NCI-H2196 (cell line): ENCODE data around the gene MAGEB3.
A peak's percentile ranks its signal among the peaks of the same experiment; 100 is the strongest.
"Not testable (repeated sequence)": the region's sequence is repeated elsewhere in the genome, so short reads cannot be mapped to it uniquely, and the experiment has no call there.

Source experiments
- DNase-seq: peaks from one replicate; lab custom pipeline; 2025; ENCODE audit not compliant: unreplicated experiment; lab: John Stamatoyannopoulos, UW

The MAGEB3 gene

GRCh38 chrX:30230395-30230794, at the start of gene MAGEB3:
TSS of gene MAGEB3 (plus strand) at chrX:30230657. CDS start at chrX:30235925, 5,268 bp downstream.
- DNase-seq, result no peak

- DNase-seq, result no peak
Measured at GRCh38 chrX:30181353-30181752, 49.1 kb upstream of the MAGEB3 start.

- DNase-seq, result no peak
Measured at GRCh38 chrX:30183554-30183953, 46.9 kb upstream of the MAGEB3 start.

GRCh38 chrX:30190426-30190825, 40.0 kb upstream of the MAGEB3 start:
- DNase-seq, result no peak

- not testable (repeated sequence) for DNase-seq
Measured at GRCh38 chrX:30193910-30194309, 36.5 kb upstream of the MAGEB3 start.

- DNase-seq, result no peak
Measured at GRCh38 chrX:30196322-30196721, 34.1 kb upstream of the MAGEB3 start.

- no peak for DNase-seq
Measured at GRCh38 chrX:30212172-30212571, 18.3 kb upstream of the MAGEB3 start.

- no peak for DNase-seq
Measured at GRCh38 chrX:30215357-30215843, 15.1 kb upstream of the MAGEB3 start, which contains the start of gene MAGEB2. TSS of gene MAGEB2 (plus strand) at chrX:30215563. CDS start at chrX:30218581, 3,018 bp downstream.

GRCh38 chrX:30217465-30217864, 13.0 kb upstream of the MAGEB3 start:
- no peak for DNase-seq

GRCh38 chrX:30219372-30219771, 11.1 kb upstream of the MAGEB3 start:
- no peak for DNase-seq

- DNase-seq, result no peak
Measured at GRCh38 chrX:30220661-30221060, 9.8 kb upstream of the MAGEB3 start.

- DNase-seq, result no peak
Measured at GRCh38 chrX:30224536-30224935, 5.9 kb upstream of the MAGEB3 start.

GRCh38 chrX:30228526-30228925, 1.9 kb upstream of the MAGEB3 start:
- DNase-seq, result no peak

- DNase-seq, result no peak
Measured at GRCh38 chrX:30241724-30242415, 11.4 kb downstream of the MAGEB3 start, which contains the start of gene MAGEB4. TSS of gene MAGEB4 (plus strand) at chrX:30242000. CDS start at chrX:30242136, 136 bp downstream.

- no peak for DNase-seq
Measured at GRCh38 chrX:30246769-30247489, 16.5 kb downstream of the MAGEB3 start, which contains the start of gene MAGEB1. TSS of gene MAGEB1 (plus strand) at chrX:30247146. CDS start at chrX:30250494, 3,348 bp downstream.

GRCh38 chrX:30248854-30249253, 18.4 kb downstream of the MAGEB3 start:
- no peak for DNase-seq

- DNase-seq, result no peak
Measured at GRCh38 chrX:30253257-30253656, 22.8 kb downstream of the MAGEB3 start.

- no peak for DNase-seq
Measured at GRCh38 chrX:30259927-30260326, 29.5 kb downstream of the MAGEB3 start.

GRCh38 chrX:30261012-30261411, 30.6 kb downstream of the MAGEB3 start:
- no peak for DNase-seq

GRCh38 chrX:30262763-30263162, 32.3 kb downstream of the MAGEB3 start:
- no peak for DNase-seq

- no peak for DNase-seq
Measured at GRCh38 chrX:30270639-30271038, 40.2 kb downstream of the MAGEB3 start.

GRCh38 chrX:30275498-30275897, 45.0 kb downstream of the MAGEB3 start:
- DNase-seq, result peak; percentile 18
